Measurements from ENCODE around the gene TMEM134. TPM values are rescaled to one million over a fixed set of nuclear protein-coding genes. Genes with fewer than 3 reads are reported as not detected.

The TMEM134 gene
- total RNA-seq, 1 donor from 2014 or later: 83.5 TPM

DNA sequence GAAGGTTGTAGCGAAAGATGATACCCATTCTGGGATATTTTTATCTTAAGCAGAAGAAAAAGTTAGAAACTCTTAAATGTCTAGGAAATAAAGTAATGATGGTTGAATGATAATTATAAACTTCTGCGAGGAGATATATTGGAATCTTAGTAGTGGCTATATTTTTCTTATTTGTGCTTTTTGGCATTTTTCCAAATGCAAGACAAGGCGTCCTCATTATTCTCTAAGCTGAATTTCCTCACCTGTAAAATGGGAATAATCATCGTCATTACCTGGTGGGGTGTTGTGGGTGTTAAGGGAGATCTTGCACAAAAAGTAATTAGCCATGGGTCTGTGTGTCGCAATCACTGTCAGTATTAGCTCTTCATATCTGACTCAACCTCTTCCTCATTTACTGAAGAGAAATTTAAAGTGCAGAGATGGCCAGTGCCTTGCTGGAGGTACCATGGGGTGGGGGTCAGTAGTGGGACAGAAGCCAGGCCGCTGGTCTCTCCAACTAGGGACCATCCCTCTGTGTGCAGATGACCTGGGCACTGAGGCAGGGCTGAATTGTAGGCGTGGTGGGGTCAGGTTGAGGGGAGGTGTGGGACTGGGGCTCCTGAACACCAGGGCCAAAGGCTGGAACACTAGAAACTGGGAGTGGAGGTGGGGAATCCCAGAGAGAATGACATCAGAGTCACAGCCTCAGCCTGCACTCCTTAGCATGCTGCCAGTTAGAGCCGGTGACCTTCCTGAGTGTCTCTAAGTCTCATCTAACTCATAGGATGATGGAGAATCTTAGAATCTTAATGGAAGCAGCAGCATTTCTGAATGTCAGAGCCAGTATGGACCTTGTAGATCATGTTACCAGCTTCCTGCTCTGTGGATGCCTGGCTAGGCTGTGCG lies 32.0 kb upstream of the TMEM134 start:
- no peak for DNase-seq

DNA sequence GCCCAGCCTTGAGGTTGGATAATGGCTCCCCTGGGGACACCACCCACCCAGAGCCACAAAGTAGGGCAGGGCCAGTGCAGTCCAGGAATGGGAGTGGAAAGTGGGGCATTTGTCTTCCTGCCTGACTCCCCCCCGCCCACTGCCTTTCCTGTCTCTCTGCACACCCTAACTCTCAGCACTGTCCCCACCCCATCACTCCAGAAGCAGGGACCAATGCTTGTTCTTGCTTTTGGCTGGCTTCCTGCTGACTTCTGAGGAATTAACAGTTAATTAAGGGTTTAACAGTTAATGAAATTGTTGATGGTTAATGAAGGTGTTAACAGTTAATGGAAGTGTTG lies 31.4 kb upstream of the TMEM134 start:
- no peak for DNase-seq

DNA sequence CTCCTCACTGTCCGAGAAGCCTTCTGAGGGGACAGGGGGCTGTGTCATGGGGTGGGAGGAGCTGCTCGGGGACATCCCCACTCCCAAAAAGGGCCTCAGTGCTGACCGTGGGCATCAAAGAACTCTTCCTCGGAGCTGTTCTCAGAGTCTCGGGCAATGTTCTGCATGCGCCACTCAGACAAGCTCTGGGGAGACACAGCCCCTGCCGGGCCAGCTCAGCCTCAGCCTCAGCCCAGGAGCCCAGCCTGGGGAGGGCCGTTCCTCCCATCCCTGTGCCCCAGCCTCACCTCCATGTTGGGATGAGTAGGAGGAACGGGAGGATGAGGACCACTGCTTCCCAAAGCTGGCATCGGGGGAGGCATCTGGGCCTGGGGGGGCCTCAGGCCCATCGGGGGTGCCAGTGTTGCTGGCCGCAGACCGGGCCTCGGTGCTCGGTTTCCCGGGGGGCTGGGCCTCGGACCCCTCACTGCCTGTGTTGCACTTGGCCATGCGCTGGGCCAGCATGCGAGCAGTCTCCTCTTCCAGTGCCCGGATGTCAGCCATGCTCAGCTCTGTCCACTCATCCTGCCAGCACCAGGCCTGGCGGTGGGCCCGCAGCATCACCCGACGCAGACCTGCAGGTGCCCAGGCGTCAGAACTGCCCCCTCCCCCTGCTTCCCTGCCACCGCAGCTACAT lies 30.9 kb upstream of the TMEM134 start:
- DNase-seq: no peak

DNA sequence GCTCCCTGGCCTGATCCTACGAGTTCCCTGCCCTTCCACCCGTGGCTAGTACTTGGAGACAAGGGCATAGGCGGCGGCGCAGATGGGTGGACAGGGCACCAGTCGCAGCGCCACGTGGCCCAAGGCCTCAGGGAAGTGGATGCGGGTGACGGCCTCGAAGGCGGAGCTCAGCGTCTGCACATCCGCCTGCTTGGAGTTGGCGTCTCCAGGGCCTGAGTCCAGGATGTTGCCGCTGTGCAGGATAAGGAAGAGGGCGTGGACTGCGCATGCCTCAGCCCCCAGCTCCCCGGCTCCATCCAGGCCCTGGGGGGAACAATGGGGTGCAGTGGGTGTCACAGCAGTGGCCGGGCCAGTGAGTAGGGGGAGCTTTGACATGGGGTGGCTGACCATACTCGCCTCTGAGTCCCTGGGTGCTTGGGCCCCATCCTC lies 29.5 kb upstream of the TMEM134 start:
- DNase-seq: no peak

DNA sequence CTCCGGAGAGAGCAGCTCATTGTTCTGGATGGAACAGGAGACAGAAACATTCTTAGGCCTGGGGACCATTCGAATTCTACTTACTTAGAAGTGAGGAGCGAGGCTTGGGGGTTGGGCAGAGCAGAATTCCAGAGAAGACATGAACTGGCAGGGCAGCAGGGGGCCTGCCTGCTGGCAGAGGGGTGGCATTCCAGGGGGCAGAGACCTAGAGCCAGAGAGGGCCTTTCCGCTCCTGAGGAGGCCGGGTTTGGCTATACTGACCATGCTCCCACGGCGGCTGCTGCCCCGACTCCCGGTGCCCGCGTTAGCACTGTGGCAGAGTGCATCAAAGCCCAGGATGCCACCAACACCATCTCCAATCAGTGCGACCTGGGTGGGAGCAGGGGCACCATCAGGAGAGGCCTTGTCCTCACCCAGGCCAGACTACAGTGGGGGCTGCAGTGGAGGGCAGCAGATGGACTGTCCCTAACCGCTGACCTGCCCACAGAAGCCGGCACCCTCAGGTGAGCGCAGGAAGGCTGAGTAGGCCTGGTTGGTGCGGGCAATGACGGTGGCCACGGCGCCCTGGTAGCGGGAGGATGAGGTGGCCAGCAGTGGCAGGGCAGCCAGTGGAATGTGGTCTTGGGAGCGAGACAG lies 28.7 kb upstream of the TMEM134 start:
- no peak for DNase-seq

DNA sequence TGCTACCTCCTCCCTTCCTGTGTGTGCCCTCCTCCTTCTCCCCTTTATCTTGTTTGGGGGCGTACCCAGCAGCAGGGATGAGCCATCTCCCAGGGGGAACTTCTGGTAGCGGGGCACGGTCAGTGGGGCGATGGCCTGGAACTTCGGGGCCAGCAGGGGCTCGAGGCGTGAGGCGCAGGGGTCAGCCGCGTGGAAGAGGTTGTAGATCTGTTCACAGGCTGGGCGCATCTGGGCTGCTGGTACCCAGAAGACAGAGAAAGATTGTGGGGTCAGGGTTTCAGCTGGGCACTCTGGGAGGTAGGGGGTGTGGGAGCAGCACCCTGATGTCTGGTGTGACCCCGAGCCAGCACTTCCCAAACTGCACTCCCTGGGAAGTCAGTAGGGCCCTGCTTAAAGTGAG lies 27.1 kb upstream of the TMEM134 start:
- no peak for DNase-seq

DNA sequence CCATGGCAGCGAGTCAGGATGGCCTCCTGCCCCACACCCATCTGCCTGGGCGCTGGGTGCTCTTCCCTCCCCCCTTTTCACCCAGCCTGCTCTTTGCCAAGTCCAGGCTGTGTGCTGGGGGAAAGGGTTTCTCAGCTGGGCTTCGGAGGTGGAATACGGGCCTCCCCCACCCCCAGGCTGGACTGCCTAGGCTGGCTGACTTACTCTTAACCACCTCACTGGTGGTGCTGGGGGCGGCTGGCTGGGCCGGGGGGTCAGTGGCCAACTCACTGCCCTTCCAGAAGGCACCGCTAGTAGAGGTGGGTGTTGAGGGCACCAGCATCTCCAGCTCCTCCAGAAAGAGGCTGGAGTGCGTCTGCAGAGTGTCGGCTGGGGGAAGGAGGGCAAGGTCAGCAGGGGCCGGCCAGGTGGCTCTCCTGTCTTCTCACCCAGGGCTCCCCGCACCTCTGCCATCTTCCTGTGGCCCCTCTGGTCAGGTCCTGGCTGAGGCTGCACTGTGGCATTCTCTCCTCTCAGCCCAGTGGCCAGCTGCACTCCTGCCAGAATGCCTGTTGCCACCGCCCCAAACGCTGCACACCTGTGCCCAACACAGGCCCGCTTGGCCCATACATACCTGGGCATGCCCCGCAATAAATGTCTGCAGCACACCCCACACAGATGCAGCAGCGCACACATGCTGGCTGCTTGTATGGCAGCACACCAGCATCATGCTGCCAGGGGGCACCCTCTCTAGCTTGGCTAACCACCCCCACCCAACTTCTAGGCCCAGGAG lies 26.4 kb upstream of the TMEM134 start:
- DNase-seq: no peak

DNA sequence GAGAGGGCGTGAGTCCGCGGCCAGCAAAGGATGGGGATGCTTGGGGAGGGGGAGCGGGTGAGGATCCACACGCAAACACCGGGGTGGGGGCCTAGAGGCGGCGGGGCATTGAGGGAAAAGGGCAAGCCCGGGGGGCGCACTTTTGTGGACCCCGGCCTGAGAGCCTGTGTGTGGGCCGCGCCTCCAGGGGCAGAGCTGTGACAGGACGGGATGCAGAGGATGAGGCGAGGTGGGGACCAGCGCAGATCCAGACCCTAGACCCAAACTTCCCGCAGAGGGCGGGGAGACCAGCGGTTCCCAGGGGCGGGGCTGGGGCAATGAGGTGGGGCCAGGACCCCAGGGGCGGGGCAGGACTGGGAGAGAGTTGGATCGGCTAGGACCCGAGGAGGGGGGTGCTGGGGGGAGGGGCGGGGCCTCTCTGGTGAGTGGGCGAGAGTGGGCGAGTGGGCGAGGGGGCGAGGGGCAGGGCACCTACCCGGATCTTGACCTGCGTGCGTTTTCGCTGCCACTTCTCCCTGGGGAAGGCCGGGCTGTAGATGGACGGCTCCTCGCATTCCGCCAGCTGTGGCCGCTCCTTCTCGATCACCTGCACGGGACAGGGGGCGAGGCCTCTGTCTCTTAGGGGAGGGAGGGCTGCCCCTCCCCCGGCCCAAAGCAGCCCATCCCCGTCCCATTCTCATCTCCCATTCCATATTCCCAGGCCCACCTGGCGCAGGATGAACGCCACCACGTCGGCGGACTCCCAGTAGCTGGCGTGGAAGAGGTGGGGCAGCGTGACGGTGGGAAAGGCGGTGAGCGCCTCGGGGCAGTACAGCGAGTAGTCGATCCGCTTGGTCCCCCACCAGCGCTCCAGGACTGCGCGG lies 25.6 kb upstream of the TMEM134 start:
- DNase-seq: no peak

DNA sequence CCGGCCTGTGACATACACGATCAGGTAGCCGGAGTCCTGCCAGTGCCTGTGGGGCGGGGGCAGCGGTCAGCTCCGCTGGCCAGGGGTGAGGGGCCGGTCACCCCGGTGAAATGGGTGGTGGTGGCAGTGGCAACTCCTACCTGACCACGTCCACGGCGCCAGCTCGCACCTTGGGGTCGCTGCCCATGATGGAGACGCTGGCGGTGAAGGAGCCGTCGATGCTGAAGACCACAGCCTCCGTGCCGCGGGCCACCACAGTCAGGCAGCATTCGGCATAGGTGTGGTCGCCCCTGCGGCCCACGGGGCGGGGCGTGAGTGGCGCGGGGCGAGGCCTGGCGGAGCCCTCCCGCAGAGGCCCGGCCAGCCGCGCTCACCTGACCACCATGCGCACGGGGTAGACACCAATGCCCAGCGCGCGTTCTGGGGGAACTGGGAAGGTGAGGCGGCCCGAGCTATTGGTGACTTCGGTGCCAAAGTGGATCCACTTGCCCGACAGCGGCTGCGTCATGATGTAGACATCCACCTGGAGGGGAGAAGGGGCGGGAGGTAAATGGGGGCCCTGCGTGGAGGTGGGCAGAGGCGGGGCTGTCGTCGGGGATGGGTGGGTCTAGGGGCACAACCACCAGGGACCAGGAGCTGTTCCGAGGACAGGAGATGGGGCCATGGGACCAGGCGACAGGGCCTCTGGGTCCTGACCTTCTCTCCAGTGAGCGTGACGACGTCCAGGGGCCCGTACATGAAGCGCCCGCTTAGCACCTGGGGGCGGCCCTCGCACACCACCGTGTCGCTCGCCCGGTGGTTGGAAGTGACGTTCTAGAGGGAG lies 24.7 kb upstream of the TMEM134 start:
- DNase-seq: no peak

DNA sequence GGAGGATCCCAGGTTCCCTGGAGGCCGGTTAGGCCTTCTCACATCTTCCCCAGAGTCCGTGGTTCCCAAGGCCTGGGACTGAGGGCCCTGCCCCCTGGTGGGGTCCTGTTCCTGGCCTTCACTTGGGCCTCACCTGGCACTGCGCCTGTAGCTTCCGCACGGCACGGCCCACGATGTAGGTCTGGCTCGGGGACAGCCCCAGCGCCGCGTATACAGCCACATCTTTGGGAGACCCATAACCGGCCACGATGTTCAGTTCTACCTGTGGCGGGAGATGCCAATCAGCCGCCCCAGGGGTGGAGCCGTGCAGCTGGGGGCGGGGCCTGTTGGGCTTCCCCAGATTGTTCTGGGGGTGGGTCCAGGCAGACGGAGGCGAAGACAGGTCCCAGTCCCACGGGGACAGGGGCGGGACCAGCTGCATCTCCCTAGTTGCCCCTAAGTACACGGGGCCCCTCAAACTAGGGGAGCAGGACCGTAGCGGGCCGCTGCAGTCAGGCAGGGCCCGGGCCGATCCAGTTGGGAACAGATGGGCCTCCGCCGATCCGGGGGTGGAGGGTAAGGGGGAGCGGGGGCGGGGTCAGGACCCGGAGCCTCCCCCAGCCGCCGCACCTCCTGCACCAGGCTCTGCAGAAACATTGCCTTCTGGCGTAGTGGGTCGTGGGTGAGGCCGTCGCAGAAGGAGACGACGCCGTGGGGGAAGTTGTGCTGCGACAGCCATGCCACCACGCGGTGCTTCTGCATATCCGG lies 23.9 kb upstream of the TMEM134 start:
- no peak for DNase-seq

DNA sequence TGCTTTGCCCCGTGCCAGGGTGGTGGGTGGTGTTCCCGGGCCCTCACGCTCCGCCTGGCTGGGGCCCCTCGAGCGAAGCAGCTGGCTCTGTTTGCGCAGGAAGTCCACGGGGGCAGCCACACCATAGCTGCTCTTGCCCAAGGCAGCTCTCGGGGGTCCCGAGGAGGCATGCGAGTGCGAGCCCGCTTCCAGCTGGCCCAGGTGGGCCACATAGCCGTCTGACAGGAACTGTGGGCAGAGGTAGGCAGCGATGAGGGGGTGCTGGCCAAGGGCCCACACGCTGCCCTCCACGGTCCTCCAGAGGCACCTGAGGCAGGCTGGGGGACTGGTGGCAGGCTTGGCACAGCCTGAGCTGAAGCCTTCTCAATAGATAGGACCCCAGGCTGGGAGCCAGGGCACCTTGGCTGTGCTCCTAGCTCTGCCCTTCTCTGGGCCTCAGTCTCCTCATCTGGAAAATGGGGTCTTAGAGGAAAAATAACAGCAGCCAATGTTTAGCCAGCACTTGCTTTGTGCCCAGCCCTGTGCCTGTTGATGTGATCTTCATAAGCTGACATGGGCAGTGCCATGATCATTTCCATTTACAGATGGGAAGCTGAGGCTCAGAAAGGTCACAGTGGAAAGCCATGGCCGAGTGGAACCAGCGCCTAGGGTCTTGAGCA lies 23.1 kb upstream of the TMEM134 start:
- no peak for DNase-seq

DNA sequence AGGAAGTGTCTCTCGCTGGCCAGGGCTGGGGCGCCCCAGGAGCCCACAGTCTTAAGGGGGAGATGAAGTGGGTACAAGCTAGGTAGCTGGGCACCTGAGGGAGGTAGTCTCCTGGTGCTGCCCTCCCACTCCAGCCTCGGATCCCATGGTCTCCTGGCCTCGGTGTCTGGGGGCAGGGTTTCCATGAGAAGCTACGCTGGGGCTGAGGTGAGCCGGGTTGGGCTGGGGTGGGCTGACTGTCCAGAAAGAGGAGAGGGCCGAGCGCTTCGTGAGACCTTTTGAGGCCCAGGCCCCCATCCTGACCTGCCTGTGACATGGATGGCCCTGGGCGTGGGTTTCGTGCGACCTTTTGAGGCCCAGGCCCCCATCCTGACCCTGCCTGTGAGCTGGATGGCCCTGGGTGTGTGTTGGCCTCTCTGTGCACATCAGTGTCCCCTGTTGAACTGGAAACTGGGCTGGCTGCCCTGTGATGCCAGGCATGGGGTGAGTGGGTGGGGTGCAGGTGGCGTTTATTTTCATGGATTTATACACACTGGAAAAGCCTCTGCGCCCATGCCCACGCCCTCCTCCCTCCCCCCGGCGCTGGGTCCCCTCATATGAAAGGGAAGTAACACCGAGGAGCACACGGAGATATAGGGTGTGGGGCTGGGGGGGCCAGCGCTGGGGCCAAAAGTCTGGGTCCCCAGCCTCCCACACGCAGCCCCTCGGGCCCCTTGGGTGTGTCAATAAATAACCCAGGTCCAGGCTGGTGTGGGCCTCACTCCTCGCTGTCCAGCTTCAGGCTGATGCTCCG lies 22.4 kb upstream of the TMEM134 start:
- no peak for DNase-seq

DNA sequence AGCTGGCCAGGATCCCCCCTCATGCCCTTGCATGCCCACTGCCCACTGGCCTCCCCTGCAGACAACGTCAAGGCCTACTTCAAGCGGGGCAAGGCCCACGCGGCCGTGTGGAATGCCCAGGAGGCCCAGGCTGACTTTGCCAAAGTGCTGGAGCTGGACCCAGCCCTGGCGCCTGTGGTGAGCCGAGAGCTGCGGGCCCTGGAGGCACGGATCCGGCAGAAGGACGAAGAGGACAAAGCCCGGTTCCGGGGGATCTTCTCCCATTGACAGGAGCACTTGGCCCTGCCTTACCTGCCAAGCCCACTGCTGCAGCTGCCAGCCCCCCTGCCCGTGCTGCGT lies 21.6 kb upstream of the TMEM134 start:
- DNase-seq: no peak

DNA sequence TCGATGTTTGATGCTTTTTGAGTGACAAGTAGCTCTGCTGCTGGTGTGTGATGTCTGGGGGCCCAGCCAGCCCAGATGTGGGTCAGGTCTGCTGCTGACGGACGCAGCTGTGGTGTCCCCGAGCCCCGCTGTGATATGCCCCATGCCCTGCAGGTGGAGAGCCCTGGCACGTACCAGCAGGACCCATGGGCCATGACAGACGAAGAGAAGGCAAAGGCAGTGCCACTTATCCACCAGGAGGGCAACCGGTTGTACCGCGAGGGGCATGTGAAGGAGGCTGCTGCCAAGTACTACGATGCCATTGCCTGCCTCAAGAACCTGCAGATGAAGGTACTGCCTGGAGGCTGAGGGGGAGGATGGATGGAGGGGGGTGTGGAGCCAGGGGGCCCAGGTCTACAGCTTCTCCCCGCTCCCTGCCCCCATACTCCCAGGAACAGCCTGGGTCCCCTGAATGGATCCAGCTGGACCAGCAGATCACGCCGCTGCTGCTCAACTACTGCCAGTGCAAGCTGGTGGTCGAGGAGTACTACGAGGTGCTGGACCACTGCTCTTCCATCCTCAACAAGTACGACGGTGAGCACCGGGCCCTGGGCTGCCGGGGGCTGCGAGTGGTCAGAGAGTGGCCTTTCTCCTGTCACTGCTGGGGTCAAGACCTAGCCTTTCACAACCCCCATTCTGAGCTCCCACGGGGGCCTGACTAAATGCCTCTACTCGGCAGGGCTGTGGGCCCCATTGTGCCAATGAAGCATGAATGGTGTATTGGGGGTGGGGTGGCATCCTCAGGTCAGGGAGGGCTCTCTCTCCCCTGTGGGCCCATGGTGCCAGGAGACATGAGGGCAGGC lies 21.1 kb upstream of the TMEM134 start:
- no peak for DNase-seq

DNA sequence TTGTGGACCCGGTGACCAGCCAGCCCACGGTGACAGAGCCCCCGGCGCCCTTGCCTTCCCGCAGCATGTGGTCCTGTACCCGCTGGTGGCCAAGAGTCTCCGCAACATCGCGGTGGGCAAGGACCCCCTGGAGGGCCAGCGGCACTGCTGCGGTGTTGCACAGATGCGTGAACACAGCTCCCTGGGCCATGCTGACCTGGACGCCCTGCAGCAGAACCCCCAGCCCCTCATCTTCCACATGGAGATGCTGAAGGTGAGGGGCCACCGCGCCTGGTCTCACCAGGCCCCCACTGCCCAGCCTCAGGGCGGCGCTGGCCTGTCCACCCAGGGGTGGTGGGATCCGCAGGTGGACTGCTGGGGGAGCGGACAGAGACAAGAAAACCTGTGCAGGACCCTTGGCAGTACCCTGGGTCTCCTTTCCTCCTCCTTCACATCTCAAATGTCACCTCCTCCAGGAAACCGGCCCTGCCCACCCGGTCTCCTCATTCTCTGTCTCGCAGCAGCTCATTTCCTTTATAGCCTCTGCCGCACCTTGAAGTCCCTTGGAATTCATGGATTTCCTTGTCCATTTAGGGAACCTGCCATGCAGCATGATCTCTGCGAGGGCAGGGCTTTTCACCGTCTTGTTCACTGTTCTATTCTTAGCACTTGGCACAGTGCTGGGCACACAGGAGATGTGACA lies 20.3 kb upstream of the TMEM134 start:
- DNase-seq: no peak

DNA sequence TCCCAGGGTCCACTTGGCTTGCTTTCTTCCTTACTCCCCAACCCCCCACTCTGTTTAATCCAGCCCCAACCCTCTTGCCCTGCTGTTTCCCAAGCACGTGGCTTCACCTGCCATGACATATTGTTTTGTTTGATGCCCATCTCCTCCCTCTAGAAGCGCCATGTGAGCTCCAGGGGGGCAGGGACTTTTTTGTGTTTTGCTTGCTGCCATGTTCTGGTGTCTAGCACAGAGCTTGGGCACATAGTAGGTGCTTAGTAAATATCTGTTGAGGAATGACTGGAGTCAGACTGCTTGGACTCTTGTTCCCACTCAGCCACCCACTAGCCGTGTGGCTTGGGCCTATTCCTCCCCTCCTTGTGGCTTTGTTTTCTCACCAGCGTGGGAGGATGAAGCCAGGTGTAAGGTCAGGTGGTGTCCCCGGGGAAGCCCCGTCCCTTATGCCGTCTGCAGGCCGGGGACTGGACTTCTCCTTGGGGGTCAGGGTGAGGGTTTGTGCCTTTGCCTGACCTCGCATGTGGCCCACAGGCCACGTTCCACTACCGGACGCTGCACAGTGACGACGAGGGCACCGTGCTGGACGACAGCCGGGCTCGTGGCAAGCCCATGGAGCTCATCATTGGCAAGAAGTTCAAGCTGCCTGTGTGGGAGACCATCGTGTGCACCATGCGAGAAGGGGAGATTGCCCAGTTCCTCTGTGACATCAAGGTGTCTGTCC lies 17.6 kb upstream of the TMEM134 start:
- DNase-seq: no peak

All from tongue (tissue), 2 donors.